Lung (tissue), 16 donors: ENCODE results near the gene OSMR. TPM values are rescaled to one million over a fixed set of nuclear protein-coding genes. Genes with fewer than 3 reads are reported as not detected.

Experiments
- ATAC-seq: fragments of 200-7000 bp; cut with Tn5 transposase; one replicate; pipeline ENCODE4 v1.9.1; 2020; ENCODE audit warnings: moderate number of reproducible peaks; ENCODE audit not compliant: insufficient read depth, low FRiP score
- DNase-seq, 3 donors: peaks; one replicate each; pipeline ENCODE4 v3.0.0-alpha.2; 2013 to 2017
- H3K27ac ChIP-seq, 2 donors: one replicate each; pipeline ENCODE4 v1.5.1; 2013; ENCODE audit warnings: mild to moderate bottlenecking in 2 of 2, moderate library complexity in 2 of 2, control low read depth in 1 of 2, inconsistent platforms in 1 of 2, low read depth in 1 of 2, low read length in 1 of 2
- H3K27me3 ChIP-seq, 3 donors: one replicate each; pipeline ENCODE4 v1.5.1; 2013; ENCODE audit warnings: low read length in 2 of 3; ENCODE audit not compliant: control insufficient read depth in 3 of 3, insufficient read depth in 3 of 3
- H3K36me3 ChIP-seq, 4 donors: one replicate each; pipeline ENCODE4 v1.5.1; 2013; ENCODE audit warnings: low read length in 4 of 4, mild to moderate bottlenecking in 1 of 4, moderate library complexity in 1 of 4; ENCODE audit not compliant: control insufficient read depth in 4 of 4, insufficient read depth in 4 of 4
- H3K4me1 ChIP-seq, 5 donors: one replicate each; pipeline ENCODE4 v1.5.1; 2013; ENCODE audit warnings: low read length in 5 of 5, mild to moderate bottlenecking in 2 of 5, moderate library complexity in 1 of 5; ENCODE audit not compliant: control insufficient read depth in 5 of 5, insufficient read depth in 5 of 5
- H3K4me3 ChIP-seq: one replicate; pipeline ENCODE4 v1.5.1; 2013; ENCODE audit warnings: mild to moderate bottlenecking, control low read depth, moderate library complexity
- H3K9ac ChIP-seq, 2 donors: one replicate each; pipeline ENCODE4 v1.5.1; 2013; ENCODE audit warnings: low read length in 2 of 2, control low read depth in 1 of 2; ENCODE audit not compliant: insufficient read depth in 1 of 2
- H3K9me3 ChIP-seq, 4 donors: one replicate each; pipeline ENCODE4 v1.5.1; 2013; ENCODE audit warnings: low read length in 3 of 4, mild to moderate bottlenecking in 1 of 4, moderate library complexity in 1 of 4; ENCODE audit not compliant: control insufficient read depth in 4 of 4, insufficient read depth in 3 of 4
- CTCF ChIP-seq: IDR thresholded peaks from 2 replicates; pipeline ENCODE4 v1.5.1; 2012; ENCODE audit warnings: mild to moderate bottlenecking; ENCODE audit errors: control extremely low read depth, extremely low read depth
- WGBS, 2 donors: extraction: QIAGEN DNeasy Blood & Tissue Kit; methylation state at CpG; one replicate each; pipeline ENCODE4 v1.1.7; 2013; 5-methylcytosine and 5-hydroxymethylcytosine counted together
- long read RNA-seq, 5 donors: transcript quantifications; one replicate each; lab custom pipeline, GENCODE V29; 2026
- polyA plus RNA-seq, 2 donors: library from polyadenylated mRNA; stranded (reverse); fragments of 200-250 nt; gene quantifications; one replicate each; pipeline ENCODE4 v1.2.1, GENCODE V29; 2013
- total RNA-seq, 2 donors: library from RNA; depleted of rRNA in 1 of 2; stranded (reverse); fragments of >200 nt in 1 of 2; gene quantifications; one replicate each; pipeline ENCODE4 v1.2.1, GENCODE V29; 2014 to 2021
- donor health status: control.
- donor health status: control.
- donor health status: Bipolar disorder and iron deficiency.
- donor health status: healthy.
- donor health status: DM: yes; HTN: yes; CAD: no.

The OSMR gene
- total RNA-seq (10 to 100 TPM; 51.7 to 72.8 TPM), polyA plus RNA-seq (10 to 100 TPM; 15.4 to 63.0 TPM)
- long read RNA-seq, donor 1: 0 reads
- long read RNA-seq, donor 2: 0 reads
- long read RNA-seq, donor 3, partial matches to known transcripts: 0 of 2 reads
- long read RNA-seq, donor 3, other reads (novel, unspliced or antisense): 0 of 2 reads
- long read RNA-seq, donor 4: 0 reads
- long read RNA-seq, donor 5: 0 reads

GRCh38 chr5:38845526-38846378, at the start of gene OSMR:
Gene OSMR (plus strand): TSS chr5:38846012. CDS start chr5:38869045, 23,033 bp downstream.
- WGBS, 2 donors: 1 to 2% methylated on average over 79 to 89 of the region's 89 CpGs
- DNase-seq (peak; percentile 94 to 97 (median 95)), ATAC-seq (peak; percentile 92)
- Histone ChIP-seq H3K9me3 (peaks cover 0 to 1% (median 0%) of the 10 kb centered on the region in 4 donors), H3K4me1 (peaks cover 0 to 12% (median 8%) of the 10 kb centered on the region in 5 donors), H3K4me3 (peak within 1 kb of the TSS; percentile 80), H3K27ac (peak within 1 kb of the TSS; percentile 94), H3K9ac (peak within 1 kb of the TSS; percentile 71 to 94), H3K27me3 (peaks cover 0 to 21% (median 0%) of the 10 kb centered on the region in 3 donors), H3K36me3 (peaks cover 2 to 6% (median 4%) of the 10 kb centered on the region in 4 donors)
- no peak for TF ChIP-seq CTCF

DNA sequence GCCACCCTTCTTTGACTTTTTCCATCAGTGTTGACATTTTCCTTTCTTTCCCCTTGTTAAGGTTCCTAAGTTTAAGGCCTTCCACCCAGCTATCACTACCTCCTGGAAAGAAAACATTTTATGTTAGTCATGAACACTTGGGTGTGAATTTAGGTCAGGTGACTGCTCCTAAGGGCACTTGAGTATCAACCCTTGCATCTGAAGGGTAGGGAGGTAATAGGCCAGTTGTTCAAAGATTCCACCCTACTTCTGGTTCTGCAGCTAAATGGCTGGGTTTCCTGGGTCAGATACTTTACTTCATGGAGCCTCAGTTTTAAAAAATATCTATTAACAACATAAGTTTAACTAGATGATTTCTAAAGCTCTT, 49.1 kb upstream of the OSMR start:
- Histone ChIP-seq H3K4me3 (no peak overlapping the region), H3K4me1 (peaks cover 0 to 29% (median 10%) of the 10 kb centered on the region in 5 donors), H3K36me3 (no peaks in the 10 kb centered on the region), H3K27ac (peak overlapping the region in 1 of 2 donors; percentile 64), H3K9me3 (no peaks in the 10 kb centered on the region), H3K27me3 (no peaks in the 10 kb centered on the region), H3K9ac (no peak overlapping the region)
- TF ChIP-seq CTCF: no peak
- peak; percentile 6 for ATAC-seq
- DNase-seq: no peak

- H3K9me3 ChIP-seq: no peaks in the 10 kb centered on the region
- H3K27me3 ChIP-seq: no peaks in the 10 kb centered on the region
- peaks cover 0 to 31% (median 10%) of the 10 kb centered on the region in 5 donors for H3K4me1 ChIP-seq
- WGBS, 2 donors: 81 to 83% methylated on average over 12 of the region's 12 CpGs
- ATAC-seq (no peak), DNase-seq (no peak)
- H3K4me3 ChIP-seq: no peak overlapping the region
- H3K27ac ChIP-seq: no peak overlapping the region
- H3K9ac ChIP-seq: no peak overlapping the region
- no peaks in the 10 kb centered on the region for H3K36me3 ChIP-seq
- TF ChIP-seq CTCF: no peak
Observed at GRCh38 chr5:38797838-38798237, 48.0 kb upstream of the OSMR start.
